SK-N-DZ (cell line): ENCODE data around the gene DYRK1A.

ENCODE experiments used
- DNase-seq: peaks from one replicate; pipeline ENCODE4 v3.0.0-alpha.2; 2015; ENCODE audit warnings: low spot score

Gene DYRK1A

GRCh38 chr21:37449302-37449937, 82.8 kb downstream of the DYRK1A start:
- no peak for DNase-seq

DNA sequence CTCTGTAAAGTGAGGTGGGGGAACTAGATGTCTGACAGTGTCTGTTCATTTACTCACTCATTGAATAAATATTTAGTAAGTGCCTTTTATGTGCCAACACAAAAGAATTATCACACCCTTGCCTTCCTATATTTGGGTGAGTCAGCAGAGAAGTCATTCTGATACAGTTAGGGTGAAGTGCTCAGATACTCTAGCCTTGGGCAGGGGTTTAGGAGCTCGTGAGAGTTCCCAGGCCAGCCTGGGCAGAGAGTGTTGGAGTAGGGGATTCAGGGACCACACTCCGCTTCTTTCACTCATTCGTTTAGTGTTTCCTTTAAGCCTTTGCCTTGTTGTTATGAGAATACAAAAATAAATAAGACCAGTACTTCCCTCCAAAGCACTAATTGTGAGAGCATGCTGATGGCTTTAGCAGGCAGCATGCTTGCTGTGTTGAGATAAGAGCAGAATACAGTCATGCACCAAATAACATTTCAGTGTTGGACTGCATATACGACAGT, 83.9 kb downstream of the DYRK1A start:
- no peak for DNase-seq

GRCh38 chr21:37451446-37451845, 84.9 kb downstream of the DYRK1A start:
- no peak for DNase-seq

GRCh38 chr21:37452227-37452626, 85.7 kb downstream of the DYRK1A start:
- no peak for DNase-seq

DNA sequence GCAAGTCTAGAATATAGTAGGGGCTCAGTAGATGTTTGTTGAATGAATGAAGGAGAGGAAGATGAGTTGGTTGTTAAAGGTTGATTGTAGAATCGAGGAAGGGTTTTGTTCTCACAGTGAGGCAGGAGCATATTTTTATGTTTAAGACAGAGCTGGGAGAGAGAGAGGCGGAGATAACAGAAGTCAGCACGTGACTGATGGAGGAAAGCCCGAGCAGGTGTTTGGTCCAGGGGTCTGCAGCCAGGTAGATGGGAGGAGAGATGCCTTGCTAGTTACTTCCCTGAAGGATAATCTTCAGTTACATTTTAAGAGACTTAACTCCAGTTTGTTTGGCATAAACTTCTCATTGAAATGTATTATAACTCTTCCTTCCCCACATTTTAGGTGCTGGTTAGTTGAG, 86.8 kb downstream of the DYRK1A start:
- no peak for DNase-seq

- no peak for DNase-seq
Observed at GRCh38 chr21:37454869-37455503, 88.4 kb downstream of the DYRK1A start.

GRCh38 chr21:37455504-37455911, 88.9 kb downstream of the DYRK1A start:
- DNase-seq: no peak

- DNase-seq: no peak
Observed at GRCh38 chr21:37458669-37459276, 92.2 kb downstream of the DYRK1A start.

DNA sequence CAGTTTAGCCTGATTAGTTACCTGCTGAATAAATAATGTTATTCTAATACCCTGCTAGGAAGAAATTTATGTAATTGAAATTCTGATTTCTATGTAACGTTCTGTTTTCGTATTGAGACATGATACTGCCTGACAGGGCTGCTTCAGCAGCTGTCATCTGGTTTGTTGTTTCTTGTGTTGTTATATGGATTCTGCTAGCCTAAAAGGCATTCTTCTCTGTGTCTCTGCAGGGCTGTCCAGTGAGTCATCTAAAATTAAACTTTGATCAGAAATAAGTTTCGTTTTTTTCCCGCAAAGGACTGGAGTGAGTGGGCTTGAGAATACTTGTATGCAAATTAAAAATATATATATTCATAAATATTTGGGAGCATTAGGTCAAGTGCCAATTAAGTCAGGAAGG, 93.0 kb downstream of the DYRK1A start:
- no peak for DNase-seq

GRCh38 chr21:37460196-37460595, 93.6 kb downstream of the DYRK1A start:
- no peak for DNase-seq

DNA sequence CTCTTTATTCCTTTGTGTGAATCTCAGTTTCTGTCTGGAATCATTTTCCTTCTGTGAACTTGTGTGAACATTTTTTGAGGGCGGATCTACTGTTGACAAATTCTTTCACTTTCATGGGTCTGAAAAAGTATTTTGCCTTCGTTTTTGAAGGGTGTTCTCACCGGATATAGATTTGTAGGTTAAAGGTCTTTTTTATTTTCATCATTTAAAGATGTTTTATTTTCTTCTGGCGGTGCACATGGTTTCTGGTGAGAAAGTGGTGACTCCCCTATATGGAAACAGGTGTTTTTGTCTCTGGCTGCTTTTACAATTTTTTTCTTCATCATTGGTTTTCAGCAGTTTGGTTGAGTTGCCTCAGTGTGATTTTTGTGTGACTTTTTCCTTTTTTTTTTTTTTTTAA, 94.9 kb downstream of the DYRK1A start:
- DNase-seq: no peak

- no peak for DNase-seq
Observed at GRCh38 chr21:37462087-37462861, 95.7 kb downstream of the DYRK1A start.

DNA sequence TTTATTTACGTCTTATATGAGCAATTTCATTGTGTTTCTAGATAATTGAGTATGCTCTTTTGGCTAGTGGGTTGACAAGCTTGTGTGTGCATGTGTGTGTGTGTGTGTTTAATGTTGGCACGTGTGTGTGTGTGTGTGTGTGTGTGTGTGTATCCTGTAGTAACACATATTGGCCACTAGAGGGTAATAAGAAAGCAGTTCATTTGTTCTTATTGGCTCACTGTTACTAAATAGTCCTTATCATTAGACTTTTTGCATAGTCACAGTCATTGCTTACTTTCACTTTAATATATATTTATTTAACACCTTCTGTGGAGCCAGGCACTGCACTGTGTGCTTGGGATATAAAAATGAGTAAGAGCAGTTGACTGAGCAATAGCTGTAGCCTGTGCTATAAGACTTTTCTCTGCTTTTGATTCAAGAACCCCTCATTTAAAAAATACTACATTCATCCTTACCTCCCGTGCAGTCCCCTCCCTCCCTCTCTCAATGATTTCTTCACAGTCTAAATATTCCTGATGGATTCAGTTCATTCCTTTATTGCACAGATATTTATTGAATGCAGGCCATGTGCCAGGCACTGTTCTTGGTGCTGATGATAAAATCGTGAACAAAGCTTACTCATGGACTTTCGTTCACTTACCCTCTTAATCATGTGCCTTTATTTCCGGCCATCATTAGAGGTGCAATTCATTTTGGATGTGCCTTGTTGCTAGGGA, 96.7 kb downstream of the DYRK1A start:
- DNase-seq: no peak

DNA sequence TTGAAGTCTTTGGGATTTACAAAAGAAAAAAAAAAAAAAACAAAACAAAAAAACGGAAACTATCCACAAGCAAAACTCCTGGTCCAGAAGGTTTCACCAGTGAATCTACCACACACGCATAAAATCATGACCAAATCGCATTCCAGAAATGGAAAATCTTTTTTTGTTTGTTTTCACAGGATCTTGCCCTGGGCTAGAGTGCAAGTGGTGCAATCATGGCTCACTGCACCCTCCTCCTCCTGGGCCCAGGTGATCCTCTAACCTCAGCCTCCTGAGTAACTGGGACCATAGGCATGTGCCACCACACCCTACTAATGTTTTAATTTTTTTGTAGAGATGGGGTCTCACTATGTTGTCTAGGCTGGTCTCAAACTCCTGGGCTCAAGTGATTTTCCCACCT, 100.5 kb downstream of the DYRK1A start:
- no peak for DNase-seq

DNA sequence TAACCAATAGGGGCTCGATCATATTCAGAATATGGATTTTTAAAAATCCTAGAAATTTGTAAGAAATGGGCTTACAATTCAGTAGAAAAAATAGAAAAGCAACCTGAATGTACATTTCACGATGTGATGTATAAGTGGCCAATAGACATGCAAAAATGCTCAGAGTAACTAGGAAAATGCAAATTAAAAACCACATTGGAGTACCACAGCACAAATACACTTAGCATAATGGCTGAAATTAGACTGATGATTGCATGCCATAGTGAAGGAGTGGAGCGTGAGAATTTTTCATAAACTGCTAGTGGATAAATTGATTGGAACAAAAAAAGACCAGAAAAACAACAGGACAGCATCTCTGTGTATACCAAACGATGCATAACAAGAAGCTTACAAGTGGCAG, 102.3 kb downstream of the DYRK1A start:
- no peak for DNase-seq

DNA sequence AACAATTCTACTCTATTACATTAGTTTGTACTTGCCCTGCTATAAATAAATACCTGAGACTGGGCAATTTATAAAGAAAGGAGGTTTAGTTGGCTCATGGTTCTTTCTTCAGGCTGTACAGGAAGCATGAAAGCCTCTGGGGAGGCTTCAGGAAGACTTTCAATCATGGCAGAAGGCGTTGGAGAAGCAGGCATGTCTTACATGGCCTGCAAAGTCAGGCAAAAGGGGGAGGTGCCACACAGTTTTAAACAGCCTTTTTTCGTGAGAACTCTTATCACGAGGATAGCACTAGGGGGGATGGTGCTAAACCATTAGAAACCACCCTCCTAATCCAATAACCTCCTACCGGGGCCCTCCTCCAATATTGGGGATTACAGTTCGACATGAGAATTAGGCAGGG, 102.9 kb downstream of the DYRK1A start:
- DNase-seq: no peak

- DNase-seq: no peak
Observed at GRCh38 chr21:37472581-37472980, 106.0 kb downstream of the DYRK1A start.

DNA sequence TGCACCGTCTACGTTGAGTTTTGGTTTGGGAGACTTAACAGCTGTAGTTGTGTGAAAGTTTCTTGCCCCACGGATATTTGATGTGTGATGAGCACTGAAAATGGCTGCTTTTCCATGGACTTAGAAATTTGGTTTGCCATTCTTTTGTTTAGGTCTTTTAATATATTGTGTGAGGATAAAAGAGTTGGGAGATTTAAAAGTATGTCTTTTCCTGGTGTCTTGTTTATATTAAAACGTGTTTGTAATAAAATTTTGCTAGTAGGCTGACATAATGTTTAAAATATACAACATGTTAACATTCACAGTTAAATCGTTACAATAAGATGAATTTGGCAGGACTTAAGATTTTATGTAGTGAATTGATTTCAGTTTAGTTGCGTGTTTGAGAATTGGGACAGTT, 106.9 kb downstream of the DYRK1A start:
- no peak for DNase-seq

GRCh38 chr21:37474342-37474741, 107.8 kb downstream of the DYRK1A start:
- DNase-seq: no peak

GRCh38 chr21:37475186-37475868, 108.8 kb downstream of the DYRK1A start:
- DNase-seq: no peak

- DNase-seq: no peak
Observed at GRCh38 chr21:37478794-37479193, 112.2 kb downstream of the DYRK1A start.
